BJ (cell line): ENCODE results near the gene NPC1. TPM values are rescaled to one million over a fixed set of nuclear protein-coding genes. Genes with fewer than 3 reads are reported as not detected.

Experiments
- CTCF ChIA-PET: fragments of 350-600 bp; formaldehyde crosslinking; extraction: SDS; loops from one replicate; lab custom pipeline; 2021; ENCODE audit warnings: antibody characterized with exemption, inconsistent platforms; lab: Yijun Ruan, JAX
- POLR2A ChIA-PET: fragments of 300-600 bp; sonication (Branson Sonifier 250); formaldehyde crosslinking; extraction: SDS; loops from one replicate; lab custom pipeline; 2021; ENCODE audit warnings: antibody characterized with exemption; lab: Charles Lee
- DNase-seq: peaks from one replicate; pipeline ENCODE4 v3.0.0-alpha.2; 2011; ENCODE audit warnings: low read depth
- H3K27me3 ChIP-seq: 2 replicates; pipeline ENCODE4 v1.6.0; 2011; ENCODE audit warnings: low read length; ENCODE audit not compliant: control insufficient read depth, insufficient read depth
- H3K36me3 ChIP-seq: 2 replicates; pipeline ENCODE4 v1.5.1; 2011; ENCODE audit warnings: low read length; ENCODE audit not compliant: control insufficient read depth, insufficient read depth
- H3K4me3 ChIP-seq: 2 replicates; pipeline ENCODE4 v1.5.1; 2011; ENCODE audit warnings: low read depth, mild to moderate bottlenecking, control low read depth, low read length
- CTCF ChIP-seq: IDR thresholded peaks from 2 replicates; pipeline ENCODE4 v1.5.1; 2011; ENCODE audit warnings: low read depth, mild to moderate bottlenecking, control low read depth, inconsistent platforms, low read length, moderate library complexity; ENCODE audit not compliant: insufficient read depth
- polyA plus RNA-seq: library from polyadenylated mRNA; depleted of rRNA; stranded (reverse); fragments of >200 nt; gene quantifications from 2 replicates; pipeline ENCODE4 v1.2.3, GENCODE V29; 2011

Gene NPC1
- polyA plus RNA-seq, 1 experiment: 54.5 TPM

- no peaks in the 10 kb centered on the region for H3K27me3 ChIP-seq
- POLR2A ChIA-PET: no interaction called here
- peaks cover 9% of the 10 kb centered on the region for H3K36me3 ChIP-seq
- no peak for TF ChIP-seq CTCF
- CTCF ChIA-PET: no interaction called here
- no peak overlapping the region for H3K4me3 ChIP-seq
- DNase-seq: no peak
These were observed 13.3 kb downstream of the NPC1 start for GRCh38 chr18:23573020-23573419.

GRCh38 chr18:23572570-23572969 lies 13.7 kb downstream of the NPC1 start:
- ChIA-PET POLR2A (no interaction called here), CTCF (no interaction called here)
- H3K36me3 ChIP-seq: peaks cover 9% of the 10 kb centered on the region
- H3K27me3 ChIP-seq: no peaks in the 10 kb centered on the region
- no peak overlapping the region for H3K4me3 ChIP-seq
- no peak for TF ChIP-seq CTCF
- no peak for DNase-seq

DNA sequence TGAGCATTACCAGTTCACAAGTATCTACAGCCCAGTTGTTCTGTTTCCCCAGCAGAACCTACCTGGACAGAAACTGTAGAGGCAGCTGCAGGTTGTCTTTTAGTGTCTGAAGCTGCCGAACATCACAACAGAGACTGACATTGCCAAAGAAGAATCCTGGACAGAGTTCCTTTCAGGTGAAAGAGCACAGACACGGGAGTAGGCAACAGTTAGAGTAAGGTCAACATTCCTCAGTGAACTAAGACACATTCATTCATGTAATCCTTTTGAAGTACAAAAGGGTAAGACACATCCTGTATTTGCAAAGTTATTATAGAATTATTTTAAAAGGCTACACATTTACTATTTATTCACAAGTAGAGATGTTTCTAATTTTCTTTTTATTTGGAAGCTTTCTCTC lies 14.3 kb downstream of the NPC1 start:
- H3K27me3 ChIP-seq: no peaks in the 10 kb centered on the region
- peaks cover 9% of the 10 kb centered on the region for H3K36me3 ChIP-seq
- DNase-seq: no peak
- ChIA-PET CTCF (no interaction called here), POLR2A (no interaction called here)
- H3K4me3 ChIP-seq: no peak overlapping the region
- no peak for TF ChIP-seq CTCF

GRCh38 chr18:23570912-23571504 lies 15.3 kb downstream of the NPC1 start:
- Histone ChIP-seq H3K4me3 (no peak overlapping the region), H3K27me3 (no peaks in the 10 kb centered on the region), H3K36me3 (peaks cover 8% of the 10 kb centered on the region)
- no peak for TF ChIP-seq CTCF
- ChIA-PET POLR2A (no interaction called here), CTCF (interaction anchor here (0.6 to 1.4 kb wide), 2 partner anchors 11 to 51 kb away, joined by 3 to 5 read pairs; no protein-coding TSS in a partner anchor)
- no peak for DNase-seq

DNA sequence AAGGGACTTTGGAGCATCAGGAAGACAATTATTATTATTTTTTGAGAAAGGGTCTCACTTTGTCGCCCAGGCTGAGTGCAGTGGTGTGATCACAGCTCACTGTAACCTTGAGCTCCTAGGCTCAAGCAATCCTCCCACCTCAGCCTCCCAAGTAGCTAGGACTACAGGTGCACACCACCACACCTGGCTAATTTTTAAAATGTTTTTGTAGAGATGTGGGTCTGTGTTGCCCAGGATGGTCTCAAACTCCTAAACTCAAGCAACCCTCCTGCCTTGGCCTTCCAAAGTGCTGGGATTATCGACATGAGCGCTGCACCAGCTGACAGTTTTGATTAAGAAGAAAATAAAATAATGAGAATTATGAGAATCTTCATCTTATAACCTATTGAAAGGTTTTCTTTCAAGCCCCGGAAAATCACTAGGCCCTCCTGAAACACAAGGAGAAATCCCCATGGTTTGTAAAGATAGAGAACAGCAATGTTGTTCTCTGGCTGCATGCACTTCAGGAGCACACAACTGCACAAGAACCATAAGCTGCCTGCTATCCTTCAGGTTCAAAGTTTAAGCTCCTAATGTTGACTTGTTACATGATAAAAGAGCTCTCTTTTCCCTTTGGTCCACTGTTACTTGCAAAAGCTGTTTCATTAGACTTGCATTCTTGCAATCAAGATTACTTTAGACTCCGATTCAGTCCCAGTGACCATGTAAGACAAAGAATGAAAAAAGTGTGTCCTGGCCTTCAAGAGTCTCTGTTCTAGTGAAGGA lies 16.8 kb downstream of the NPC1 start:
- POLR2A ChIA-PET: no interaction called here
- DNase-seq: no peak
- no peak for TF ChIP-seq CTCF
- Histone ChIP-seq H3K36me3 (peaks cover 5% of the 10 kb centered on the region), H3K4me3 (no peak overlapping the region), H3K27me3 (no peaks in the 10 kb centered on the region)
- CTCF ChIA-PET: interaction anchor here (0.9 to 1.2 kb wide), 2 partner anchors 11 to 16 kb away, joined by 3 to 4 read pairs; no protein-coding TSS in a partner anchor
